IPS-15b (cell line): ENCODE data around the gene APOC1.

Source experiments
- H3K27me3 ChIP-seq: one replicate; pipeline ENCODE4 v1.6.1; 2013; ENCODE audit warnings: low read length; ENCODE audit not compliant: control insufficient read depth, insufficient read depth
- H3K36me3 ChIP-seq: one replicate; pipeline ENCODE4 v1.6.1; 2013; ENCODE audit warnings: low read length; ENCODE audit not compliant: control insufficient read depth, insufficient read depth
- H3K4me1 ChIP-seq: one replicate; pipeline ENCODE4 v1.6.1; 2013; ENCODE audit warnings: mild to moderate bottlenecking, low read length; ENCODE audit not compliant: control insufficient read depth, insufficient read depth
- H3K4me3 ChIP-seq: one replicate; pipeline ENCODE4 v1.5.1; 2013; ENCODE audit warnings: low read depth, low read length
- H3K9ac ChIP-seq: one replicate; pipeline ENCODE4 v1.6.1; 2013; ENCODE audit warnings: low read depth, mild to moderate bottlenecking, low read length
- H3K9me3 ChIP-seq: one replicate; pipeline ENCODE4 v1.6.1; 2013; ENCODE audit warnings: mild to moderate bottlenecking, low read length; ENCODE audit not compliant: control insufficient read depth, insufficient read depth

Gene APOC1

DNA sequence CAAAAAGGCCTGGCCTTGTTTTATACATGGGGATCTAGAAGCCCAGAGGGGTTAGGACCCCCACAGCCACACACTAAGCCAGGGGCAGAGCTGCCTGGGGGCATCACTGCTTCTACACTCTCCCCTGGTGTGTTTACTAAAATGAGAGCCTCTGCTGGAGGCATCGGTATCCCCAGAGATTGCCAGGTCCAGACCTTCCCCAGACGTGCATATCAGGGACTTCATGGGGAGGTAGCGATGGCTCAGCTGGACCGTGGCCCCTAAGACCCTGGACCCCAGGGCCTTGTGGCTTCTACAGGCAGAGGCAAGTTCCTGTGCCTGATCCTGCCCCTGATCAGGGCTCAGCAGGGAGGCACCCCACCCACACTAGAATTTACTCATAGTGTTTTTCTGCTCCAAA is 54.3 kb downstream of the APOC1 start:
- no peaks in the 10 kb centered on the region for H3K27me3 ChIP-seq
- no peaks in the 10 kb centered on the region for H3K9me3 ChIP-seq
- peaks cover 14% of the 10 kb centered on the region for H3K36me3 ChIP-seq
- no peaks in the 10 kb centered on the region for H3K4me1 ChIP-seq
- no peak overlapping the region for H3K9ac ChIP-seq
- H3K4me3 ChIP-seq = no peak overlapping the region
